Subcutaneous preadipocyte (primary cell): ENCODE data around the gene SMIM24. TPM values are rescaled to one million over a fixed set of nuclear protein-coding genes. Genes with fewer than 3 reads are reported as not detected.

ENCODE experiments used
- small RNA-seq: library from RNA; depleted of rRNA; stranded (forward); fragments of <200 nt; gene quantifications from one replicate; pipeline ENCODE3, GENCODE V24; 2012
- total RNA-seq: library from RNA; depleted of rRNA; stranded (reverse); fragments of >200 nt; gene quantifications from 2 replicates; pipeline ENCODE4 v1.2.3, GENCODE V29; 2012

The SMIM24 gene
- not detected in 2 replicates for total RNA-seq

GRCh38 chr19:3480383-3481091, at the start of gene SMIM24:
Gene SMIM24 (minus strand): TSS chr19:3480525. CDS start chr19:3480463, 62 bp downstream.

GRCh38 chr19:3505598-3506383, 25.5 kb upstream of the SMIM24 start, which contains the start of gene FZR1:
Gene FZR1 (plus strand): TSS chr19:3506311. CDS start chr19:3522990, 16,679 bp downstream.

GRCh38 chr19:3500429-3501101, 20.2 kb upstream of the SMIM24 start, which contains the start of gene DOHH:
Gene DOHH (minus strand): TSS chr19:3500674. CDS start chr19:3496814, 3,860 bp downstream.

GRCh38 chr19:3483226-3483628, 2.9 kb upstream of the SMIM24 start, which contains the start of gene SMIM44:
Gene SMIM44 (minus strand): TSS chr19:3483441. CDS start chr19:3483403, 38 bp downstream.

Small RNAs within 50 kb of the gene (small RNA-seq; reads per million reads assigned to genes)
- not detected for gene RF00212

Other genes with a start within 250 kb of the SMIM24 start
- 66.3 and 76.4 TPM in 2 replicates for gene NFIC, start 113.9 kb downstream of the SMIM24 start, total RNA-seq
- gene SMIM44, start 2.9 kb upstream of the SMIM24 start, total RNA-seq, result not detected in 2 replicates
- 7.3 and 9.6 TPM in 2 replicates for gene DOHH, start 20.1 kb upstream of the SMIM24 start, total RNA-seq
- gene FZR1, start 25.8 kb upstream of the SMIM24 start, total RNA-seq, result 44.6 and 45.6 TPM in 2 replicates
- not detected in 2 replicates for gene TEKTIP1, start 58.6 kb upstream of the SMIM24 start, total RNA-seq
- gene MFSD12, start 77.1 kb upstream of the SMIM24 start, total RNA-seq, result 82.7 and 86.6 TPM in 2 replicates
- 73.5 and 85.2 TPM in 2 replicates for gene HMG20B, start 92.4 kb upstream of the SMIM24 start, total RNA-seq
- gene GIPC3, start 105.0 kb upstream of the SMIM24 start, total RNA-seq, result under 0.01 TPM in 2 replicates
- gene TBXA2R, start 126.3 kb upstream of the SMIM24 start, total RNA-seq, result 0.73 and 1.8 TPM in 2 replicates
- gene CACTIN, start 146.3 kb upstream of the SMIM24 start, total RNA-seq, result 21.7 and 26.4 TPM in 2 replicates
- gene PIP5K1C, start 219.9 kb upstream of the SMIM24 start, total RNA-seq, result 21.7 and 24.0 TPM in 2 replicates
- not detected in 2 replicates for gene TJP3, start 227.9 kb upstream of the SMIM24 start, total RNA-seq